Bronchial epithelial cell (primary cell): ENCODE data around the gene SINHCAF. TPM values are rescaled to one million over a fixed set of nuclear protein-coding genes. Genes with fewer than 3 reads are reported as not detected.
"Not testable (repeated sequence)": the region's sequence is repeated elsewhere in the genome, so short reads cannot be mapped to it uniquely, and the experiment has no call there.

Experiments
- DNase-seq: peaks from one replicate; pipeline ENCODE4 v3.0.0-alpha.2; 2010; ENCODE audit warnings: low read depth
- FAIRE-seq: peaks from 2 replicates; lab custom pipeline; 2011; peaks lifted over from hg19 to GRCh38; lab: Jason Lieb, UNC
- H3K27me3 ChIP-seq: 2 replicates; pipeline ENCODE4 v1.5.1; 2011; ENCODE audit warnings: low read length; ENCODE audit not compliant: control insufficient read depth, insufficient read depth
- H3K36me3 ChIP-seq: 2 replicates; pipeline ENCODE4 v1.5.1; 2011; ENCODE audit warnings: low read length; ENCODE audit not compliant: control insufficient read depth, insufficient read depth
- H3K4me3 ChIP-seq: 2 replicates; pipeline ENCODE4 v1.5.1; 2011; ENCODE audit warnings: mild to moderate bottlenecking, low read depth, low read length, control low read depth
- CTCF ChIP-seq: IDR thresholded peaks from 2 replicates; pipeline ENCODE4 v1.5.1; 2011; ENCODE audit warnings: mild to moderate bottlenecking, moderate library complexity, low read length, control low read depth, inconsistent platforms; ENCODE audit not compliant: insufficient read depth, severe bottlenecking
- total RNA-seq: library from RNA; depleted of rRNA; stranded (reverse); fragments of >200 nt; gene quantifications from 2 replicates; pipeline ENCODE4 v1.2.1, GENCODE V29; 2014

SINHCAF gene
- total RNA-seq: 64.6 and 182 TPM in 2 replicates

GRCh38 chr12:31325877-31326631 is at the start of gene SINHCAF:
Gene SINHCAF, minus strand, starts transcription at chr12:31326150. Its CDS starts 27,946 bp downstream, at chr12:31298204.
- no peaks in the 10 kb centered on the region for H3K36me3 ChIP-seq
- no peak for TF ChIP-seq CTCF
- H3K4me3 ChIP-seq: peak within 1 kb of the TSS; percentile 77
- no peaks in the 10 kb centered on the region for H3K27me3 ChIP-seq
- FAIRE-seq (no peak), DNase-seq (peak; percentile 93)

- not testable (repeated sequence) for H3K4me3 ChIP-seq, H3K27me3 ChIP-seq, H3K36me3 ChIP-seq, DNase-seq, FAIRE-seq
Measured at GRCh38 chr12:31375422-31375821, 49.5 kb upstream of the SINHCAF start.

GRCh38 chr12:31371256-31371620 is 45.3 kb upstream of the SINHCAF start:
- H3K36me3 ChIP-seq: no peaks in the 10 kb centered on the region
- DNase-seq (no peak), FAIRE-seq (no peak)
- no peak for TF ChIP-seq CTCF
- no peaks in the 10 kb centered on the region for H3K27me3 ChIP-seq
- H3K4me3 ChIP-seq: no peak overlapping the region

- Histone ChIP-seq H3K27me3 (no peaks in the 10 kb centered on the region), H3K36me3 (no peaks in the 10 kb centered on the region), H3K4me3 (peak overlapping the region; percentile 31)
- FAIRE-seq (no peak), DNase-seq (no peak)
- TF ChIP-seq CTCF: no peak
Measured at GRCh38 chr12:31370531-31371255, 44.7 kb upstream of the SINHCAF start.

GRCh38 chr12:31369712-31370521 is 44.0 kb upstream of the SINHCAF start:
- H3K4me3 ChIP-seq: peak overlapping the region; percentile 31
- peak; percentile 79 for DNase-seq
- H3K36me3 ChIP-seq: no peaks in the 10 kb centered on the region
- TF ChIP-seq CTCF: no peak
- FAIRE-seq: peak; percentile 75
- H3K27me3 ChIP-seq: no peaks in the 10 kb centered on the region
